GM10847 (cell line): Measurements from ENCODE around the gene OSBPL5.

Experiments
- POLR2A ChIP-seq: IDR thresholded peaks from 2 replicates; pipeline ENCODE4 v1.6.1; 2011; ENCODE audit not compliant: insufficient read length; ENCODE audit errors: extremely low read depth

The OSBPL5 gene

GRCh38 chr11:3165152-3165705 is at the start of gene OSBPL5:
Gene OSBPL5, minus strand, starts transcription at chr11:3165310. Its CDS starts 36,162 bp downstream, at chr11:3129148.
- no peak for TF ChIP-seq POLR2A

- TF ChIP-seq POLR2A: no peak
These were observed 49.2 kb upstream of the OSBPL5 start for GRCh38 chr11:3214420-3214699.

- no peak for TF ChIP-seq POLR2A
These were observed 48.7 kb upstream of the OSBPL5 start for GRCh38 chr11:3213659-3214419.

- TF ChIP-seq POLR2A: no peak
These were observed 43.2 kb upstream of the OSBPL5 start for GRCh38 chr11:3208272-3208671.

- TF ChIP-seq POLR2A: no peak
These were observed 42.5 kb upstream of the OSBPL5 start for GRCh38 chr11:3207526-3208189.

- TF ChIP-seq POLR2A: no peak
These were observed 41.8 kb upstream of the OSBPL5 start for GRCh38 chr11:3206922-3207204.

GRCh38 chr11:3206156-3206921 is 41.2 kb upstream of the OSBPL5 start:
- no peak for TF ChIP-seq POLR2A

- TF ChIP-seq POLR2A: no peak
These were observed 40.4 kb upstream of the OSBPL5 start for GRCh38 chr11:3205261-3206155.

- no peak for TF ChIP-seq POLR2A
These were observed 39.3 kb upstream of the OSBPL5 start for GRCh38 chr11:3204141-3205015.

- TF ChIP-seq POLR2A: no peak
These were observed 38.3 kb upstream of the OSBPL5 start for GRCh38 chr11:3203221-3204043.

- no peak for TF ChIP-seq POLR2A
These were observed 37.6 kb upstream of the OSBPL5 start for GRCh38 chr11:3202759-3203158.

GRCh38 chr11:3202305-3202704 is 37.2 kb upstream of the OSBPL5 start:
- TF ChIP-seq POLR2A: no peak

- TF ChIP-seq POLR2A: no peak
These were observed 36.6 kb upstream of the OSBPL5 start for GRCh38 chr11:3201677-3202181.
